Endothelial cell of umbilical vein (primary cell): ENCODE data around the gene LLGL2. TPM values are rescaled to one million over a fixed set of nuclear protein-coding genes. Genes with fewer than 3 reads are reported as not detected.

ENCODE experiments used
- BruUV-seq: library from RNA; stranded (reverse); fragments of 400-500 nt; replicated peaks from 2 replicates; lab custom pipeline; 2021; lab: Mats Ljungman, UMichigan
- CTCF ChIA-PET: fragments of 300-600, 350-600 bp; sonication (Branson Sonifier 250); formaldehyde crosslinking; loops from one replicate; lab custom pipeline; 2021; ENCODE audit warnings: antibody characterized with exemption, inconsistent platforms; lab: Charles Lee
- POLR2A ChIA-PET: fragments of 300-600, 350-600 bp; sonication (Branson Sonifier 250); formaldehyde crosslinking; loops from one replicate; lab custom pipeline; 2021; ENCODE audit warnings: antibody characterized with exemption, inconsistent platforms; lab: Charles Lee
- DNase-seq: peaks from one replicate; pipeline ENCODE4 v3.0.0-alpha.2; 2011; ENCODE audit warnings: low read depth, low spot score
- FAIRE-seq: peaks from 2 replicates; lab custom pipeline; 2011; peaks lifted over from hg19 to GRCh38; lab: Jason Lieb, UNC
- H2AFZ ChIP-seq: 2 replicates; pipeline ENCODE4 v1.6.0; 2012; ENCODE audit warnings: low read depth, low read length, control low read depth, inconsistent platforms
- H3K27ac ChIP-seq: 2 replicates; pipeline ENCODE4 v1.5.1; 2011; ENCODE audit warnings: low read depth, mild to moderate bottlenecking, control low read depth, low read length, moderate library complexity; ENCODE audit not compliant: insufficient read depth
- H3K27me3 ChIP-seq, 2 experiments: 2 replicates each; pipeline versions ENCODE4 v1.6.0 to v1.6.1; 2011; ENCODE audit warnings: low read length in 2 of 2, mixed read lengths in 1 of 2; ENCODE audit not compliant: control insufficient read depth in 2 of 2, insufficient read depth in 2 of 2
- H3K36me3 ChIP-seq, 2 experiments: 2 replicates in 1 of 2; 3 replicates in 1 of 2; pipeline ENCODE4 v1.5.1; 2011; ENCODE audit warnings: low read length in 2 of 2, mild to moderate bottlenecking in 1 of 2, moderate library complexity in 1 of 2; ENCODE audit not compliant: control insufficient read depth in 2 of 2, insufficient read depth in 2 of 2; ENCODE audit errors: extremely low read depth in 1 of 2
- H3K4me1 ChIP-seq: 3 replicates; pipeline ENCODE4 v1.5.1; 2011; ENCODE audit warnings: mild to moderate bottlenecking, low read length; ENCODE audit not compliant: control insufficient read depth, insufficient read depth; ENCODE audit errors: extremely low read depth
- H3K4me2 ChIP-seq: 2 replicates; pipeline ENCODE4 v1.6.1; 2011; ENCODE audit warnings: low read length, control low read depth, mixed read lengths; ENCODE audit not compliant: insufficient read depth
- H3K4me3 ChIP-seq, 3 experiments: fragments of 200-600 bp in 1 of 3; sonication (generic), shearing (Covaris generic) in 1 of 3; replicated peaks in 1 of 3; 2 replicates each; pipeline ENCODE4 v1.5.1; 2011 to 2016; ENCODE audit warnings: control low read depth in 3 of 3, low read length in 3 of 3, mild to moderate bottlenecking in 2 of 3, inconsistent platforms in 1 of 3, low read depth in 1 of 3, moderate library complexity in 1 of 3; ENCODE audit not compliant: insufficient read depth in 1 of 3
- H3K79me2 ChIP-seq: 2 replicates; pipeline ENCODE4 v1.6.0; 2012; ENCODE audit warnings: low read length, inconsistent platforms; ENCODE audit not compliant: control insufficient read depth, insufficient read depth
- H3K9ac ChIP-seq: replicated peaks from 2 replicates; pipeline ENCODE3; 2011; ENCODE audit warnings: low read length, control low read depth; ENCODE audit not compliant: insufficient read depth; ENCODE audit errors: extremely low read depth
- H3K9me1 ChIP-seq: replicated peaks from 3 replicates; pipeline ENCODE4 v1.6.0; 2011; ENCODE audit warnings: mild to moderate bottlenecking, low read length; ENCODE audit not compliant: control insufficient read depth, insufficient read depth; ENCODE audit errors: extremely low read depth
- H3K9me3 ChIP-seq: replicated peaks from 2 replicates; pipeline ENCODE4 v1.5.1; 2012; ENCODE audit warnings: low read length, inconsistent platforms; ENCODE audit not compliant: control insufficient read depth, insufficient read depth
- H4K20me1 ChIP-seq: replicated peaks from 2 replicates; pipeline ENCODE3; 2011; ENCODE audit warnings: mild to moderate bottlenecking, low read length; ENCODE audit not compliant: control insufficient read depth, insufficient read depth; ENCODE audit errors: extremely low read depth
- EZH2 ChIP-seq: IDR thresholded peaks from 2 replicates; pipeline ENCODE4 v1.6.1; 2012; ENCODE audit warnings: borderline replicate concordance, low read depth, mild to moderate bottlenecking, moderate library complexity, low read length, inconsistent platforms; ENCODE audit not compliant: severe bottlenecking
- FOS ChIP-seq: IDR thresholded peaks from 2 replicates; pipeline ENCODE4 v1.6.1; 2011; ENCODE audit warnings: mild to moderate bottlenecking, low read length, moderate library complexity, borderline replicate concordance; ENCODE audit not compliant: insufficient read depth
- GATA2 ChIP-seq: IDR thresholded peaks from 2 replicates; pipeline ENCODE4 v1.7.0; 2011; ENCODE audit warnings: low read depth, mild to moderate bottlenecking, moderate library complexity, mixed read lengths, low read length; ENCODE audit not compliant: insufficient read length, insufficient read depth
- JUN ChIP-seq: IDR thresholded peaks from 2 replicates; pipeline ENCODE4 v1.6.1; 2011; ENCODE audit warnings: borderline replicate concordance, low read depth; ENCODE audit not compliant: insufficient read length, insufficient read depth
- MYC ChIP-seq: IDR thresholded peaks from one replicate; pipeline ENCODE4 v1.6.1; 2011; ENCODE audit warnings: mild to moderate bottlenecking, low read depth, low read length
- dilution Hi-C: fragments of 300-500 bp; cut with MboI; formaldehyde crosslinking; loops from one replicate; pipeline ENCODE4 v1.15.0; 2019; ENCODE audit warnings: low sequenced_read_pairs; ENCODE audit not compliant: extremely low pct_ligation_motif_present
- intact Hi-C: fragments of 100-400 bp; cut with micrococcal nuclease; formaldehyde crosslinking; loops from one replicate; pipeline ENCODE4 v1.10.0; 2022
- polyA plus RNA-seq, 4 experiments: library from polyadenylated mRNA; depleted of rRNA in 3 of 4; stranded (reverse) in 3 of 4; unstranded in 1 of 4; fragments of >200 nt; gene quantifications; 2 replicates each; pipeline versions ENCODE4 v1.2.1 to v1.2.3, GENCODE V29; 2011 to 2012; ENCODE audit warnings: missing spikeins in 1 of 4
- total RNA-seq: library from RNA; stranded (reverse); gene quantifications from 2 replicates; pipeline ENCODE4 v1.2.3, GENCODE V29; 2021
- TF ChIP-seq, protein P1 (sequence below): IDR thresholded peaks from 2 replicates; pipeline ENCODE4 v1.6.1; 2011; ENCODE audit not compliant: insufficient read depth, insufficient read length
- TF ChIP-seq, protein P2 (sequence below), 2 donors: IDR thresholded peaks; 1 replicate in 1 of 2; 2 replicates in 1 of 2; pipeline ENCODE4 v1.5.1; 2011; ENCODE audit warnings: low read length in 2 of 2, mild to moderate bottlenecking in 2 of 2, moderate library complexity in 2 of 2, control low read depth in 1 of 2, inconsistent platforms in 1 of 2, low read depth in 1 of 2; ENCODE audit not compliant: insufficient read depth in 1 of 2; ENCODE audit errors: extremely low read depth in 1 of 2

Gene LLGL2
- total and polyA plus RNA-seq, 2 donors (not counting 3 experiments of a cell fraction or from before 2014, with no cell fraction given) = 5.3 to 5.4 TPM

DNA sequence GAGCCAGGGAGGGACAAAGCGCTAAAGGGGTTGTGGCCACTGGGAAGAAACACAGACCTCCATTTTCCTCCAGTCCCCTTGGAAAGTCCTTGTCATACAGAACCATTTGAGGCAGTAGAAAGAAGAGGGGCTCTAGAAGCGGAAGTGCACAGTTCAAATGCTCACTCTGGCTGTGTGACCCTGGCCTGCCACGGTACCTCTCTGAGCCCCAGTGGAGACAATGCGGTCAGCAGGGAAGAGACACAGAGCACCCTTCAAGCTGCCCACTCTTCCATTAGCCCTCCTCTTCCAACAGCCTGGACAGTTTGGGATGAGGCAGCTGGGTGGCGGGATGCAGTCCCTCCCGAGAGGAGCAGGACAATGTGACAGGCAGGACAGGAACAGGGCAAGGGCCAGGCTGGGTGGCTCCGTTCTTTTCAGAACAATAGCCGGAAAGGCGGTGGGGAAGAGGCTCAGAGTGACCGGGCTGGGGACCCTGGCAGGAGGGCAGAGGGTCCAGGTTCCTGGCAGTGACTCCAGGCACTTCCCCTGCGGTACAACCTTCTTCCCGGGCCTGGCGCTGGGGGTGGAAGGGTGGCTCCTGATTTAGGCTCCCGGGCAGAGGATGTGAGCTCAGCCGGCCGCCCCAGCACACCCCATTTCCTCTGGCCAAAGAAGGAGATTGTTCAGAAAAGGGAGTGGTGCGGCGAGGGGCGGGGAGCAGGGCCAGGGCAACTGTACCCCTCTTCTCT lies 15.8 kb upstream of the LLGL2 start:
- TF ChIP-seq, protein P1, sequence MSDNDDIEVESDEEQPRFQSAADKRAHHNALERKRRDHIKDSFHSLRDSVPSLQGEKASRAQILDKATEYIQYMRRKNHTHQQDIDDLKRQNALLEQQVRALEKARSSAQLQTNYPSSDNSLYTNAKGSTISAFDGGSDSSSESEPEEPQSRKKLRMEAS = no peak
- TF ChIP-seq, protein P2, sequence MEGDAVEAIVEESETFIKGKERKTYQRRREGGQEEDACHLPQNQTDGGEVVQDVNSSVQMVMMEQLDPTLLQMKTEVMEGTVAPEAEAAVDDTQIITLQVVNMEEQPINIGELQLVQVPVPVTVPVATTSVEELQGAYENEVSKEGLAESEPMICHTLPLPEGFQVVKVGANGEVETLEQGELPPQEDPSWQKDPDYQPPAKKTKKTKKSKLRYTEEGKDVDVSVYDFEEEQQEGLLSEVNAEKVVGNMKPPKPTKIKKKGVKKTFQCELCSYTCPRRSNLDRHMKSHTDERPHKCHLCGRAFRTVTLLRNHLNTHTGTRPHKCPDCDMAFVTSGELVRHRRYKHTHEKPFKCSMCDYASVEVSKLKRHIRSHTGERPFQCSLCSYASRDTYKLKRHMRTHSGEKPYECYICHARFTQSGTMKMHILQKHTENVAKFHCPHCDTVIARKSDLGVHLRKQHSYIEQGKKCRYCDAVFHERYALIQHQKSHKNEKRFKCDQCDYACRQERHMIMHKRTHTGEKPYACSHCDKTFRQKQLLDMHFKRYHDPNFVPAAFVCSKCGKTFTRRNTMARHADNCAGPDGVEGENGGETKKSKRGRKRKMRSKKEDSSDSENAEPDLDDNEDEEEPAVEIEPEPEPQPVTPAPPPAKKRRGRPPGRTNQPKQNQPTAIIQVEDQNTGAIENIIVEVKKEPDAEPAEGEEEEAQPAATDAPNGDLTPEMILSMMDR (IDR thresholded peaks at IDR 0.05; ENCODE audit: extremely low read depth in 1 of 2, insufficient read depth in 1 of 2, low read depth in 1 of 2, low read length in 2 of 2) = no peak
- TF ChIP-seq FOS (no peak), GATA2 (no peak), MYC (no peak), EZH2 (no peak), JUN (no peak)
- peak; percentile 32 for DNase-seq
- H3K36me3 ChIP-seq = peaks cover 0 to 11% of the 10 kb centered on the region in 2 experiments
- dilution Hi-C loops = no loop called here
- peak overlapping the region; percentile 22 for H3K27ac ChIP-seq
- no peaks in the 10 kb centered on the region for H3K27me3 ChIP-seq
- ChIA-PET POLR2A (interaction anchor here (0.6 kb wide), 1 partner anchor 286 kb away, joined by 3 read pairs; no protein-coding TSS in a partner anchor), CTCF (interaction anchor here (1.1 kb wide), 1 partner anchor 87 kb away, joined by 3 read pairs; no protein-coding TSS in a partner anchor)
- no peak overlapping the region for H3K4me3 ChIP-seq
- intact Hi-C loops = loop anchor here (5.0 to 10.0 kb wide), 2 partner anchors 238 to 465 kb away; partner anchors contain the start of genes ATP5PD and KCTD2
- H3K4me1 ChIP-seq = peaks cover 53% of the 10 kb centered on the region
- no peak overlapping the region for H2AFZ ChIP-seq
- peak; percentile 91 for FAIRE-seq
- no peaks in the 10 kb centered on the region for H3K9me1 ChIP-seq
- BruUV-seq = no TSS peak
- peak overlapping the region; percentile 46 for H3K4me2 ChIP-seq
- H3K9ac ChIP-seq = no peak overlapping the region
- no peaks in the 10 kb centered on the region for H3K9me3 ChIP-seq
- H4K20me1 ChIP-seq = no peaks in the 10 kb centered on the region
- peaks cover 33% of the 10 kb centered on the region for H3K79me2 ChIP-seq
